Natural killer cell (primary cell): ENCODE results near the gene UST. TPM values are rescaled to one million over a fixed set of nuclear protein-coding genes. Genes with fewer than 3 reads are reported as not detected.

Experiments
- ATAC-seq, 3 donors: fragments of 150-1000 bp in 2 of 3; fragments of 200-7000 bp in 1 of 3; cut with Tn5 transposase; 1 replicate in 1 of 3; 2 replicates in 2 of 3; pipeline ENCODE4 v1.10.0; 2021; ENCODE audit warnings: mild to moderate bottlenecking in 2 of 3, moderate library complexity in 2 of 3
- DNase-seq, 2 donors: peaks; one replicate each; pipeline versions ENCODE4 v3.0.0 to v3.0.0-alpha.2; 2013 to 2021; ENCODE audit warnings: mixed read lengths in 1 of 2
- H3K27ac ChIP-seq: one replicate; pipeline ENCODE4 v1.5.1; 2013; ENCODE audit warnings: mild to moderate bottlenecking, low read length
- H3K27me3 ChIP-seq: one replicate; pipeline ENCODE4 v1.6.1; 2013; ENCODE audit warnings: low read length; ENCODE audit not compliant: control insufficient read depth, insufficient read depth
- H3K36me3 ChIP-seq: one replicate; pipeline ENCODE4 v1.6.1; 2013; ENCODE audit warnings: low read length; ENCODE audit not compliant: control insufficient read depth, insufficient read depth
- H3K4me1 ChIP-seq: one replicate; pipeline ENCODE4 v1.6.1; 2013; ENCODE audit warnings: low read length; ENCODE audit not compliant: control insufficient read depth, insufficient read depth
- H3K4me3 ChIP-seq: one replicate; pipeline ENCODE4 v1.5.1; 2013; ENCODE audit warnings: low read length
- H3K9me3 ChIP-seq: one replicate; pipeline ENCODE4 v1.6.1; 2013; ENCODE audit warnings: low read length; ENCODE audit not compliant: control insufficient read depth, insufficient read depth
- H3K27ac Mint-ChIP-seq, 2 donors: one replicate each; pipeline ENCODE4 v1.8.0; 2022; ENCODE audit warnings: mild to moderate bottlenecking in 2 of 2, mixed read lengths in 2 of 2, moderate library complexity in 1 of 2
- H3K27me3 Mint-ChIP-seq, 2 donors: one replicate each; pipeline ENCODE4 v1.8.0; 2022; ENCODE audit warnings: low read depth in 2 of 2, mixed read lengths in 2 of 2
- H3K36me3 Mint-ChIP-seq: one replicate; pipeline ENCODE4 v1.8.0; 2022; ENCODE audit warnings: mixed read lengths
- H3K4me1 Mint-ChIP-seq, 2 donors: one replicate each; pipeline ENCODE4 v1.8.0; 2022; ENCODE audit warnings: mixed read lengths in 2 of 2
- H3K4me3 Mint-ChIP-seq: one replicate; pipeline ENCODE4 v1.8.0; 2022; ENCODE audit warnings: mild to moderate bottlenecking, moderate library complexity, mixed read lengths
- H3K9me3 Mint-ChIP-seq, 2 donors: one replicate each; pipeline ENCODE4 v1.8.0; 2022; ENCODE audit warnings: mixed read lengths in 2 of 2
- WGBS: methylation state at CpG from one replicate; pipeline ENCODE4 v1.1.7; 2013; ENCODE audit warnings: missing lambda C conversion rate; ENCODE audit not compliant: insufficient coverage; 5-methylcytosine and 5-hydroxymethylcytosine counted together
- intact Hi-C: fragments of 100-400 bp; cut with micrococcal nuclease; formaldehyde crosslinking; loops from one replicate; pipeline ENCODE4 v1.14.2; 2022
- total RNA-seq, 4 donors: library from RNA; stranded (reverse); fragments of 120-200 nt in 1 of 4; gene quantifications; one replicate each; pipeline versions ENCODE4 v1.2.3 to v1.2.4, GENCODE V29; 2013 to 2022
- TF ChIP-seq, protein P1 (sequence below): fragments of 200-600 bp; IDR thresholded peaks from one replicate; pipeline ENCODE4 v1.8.0; 2022; ENCODE audit warnings: antibody characterized with exemption

The UST gene
- total RNA-seq, 3 donors from 2014 or later (not counting 1 experiment from before 2014, with no cell fraction given): 6.3 to 11.9 (median 10.6) TPM

DNA sequence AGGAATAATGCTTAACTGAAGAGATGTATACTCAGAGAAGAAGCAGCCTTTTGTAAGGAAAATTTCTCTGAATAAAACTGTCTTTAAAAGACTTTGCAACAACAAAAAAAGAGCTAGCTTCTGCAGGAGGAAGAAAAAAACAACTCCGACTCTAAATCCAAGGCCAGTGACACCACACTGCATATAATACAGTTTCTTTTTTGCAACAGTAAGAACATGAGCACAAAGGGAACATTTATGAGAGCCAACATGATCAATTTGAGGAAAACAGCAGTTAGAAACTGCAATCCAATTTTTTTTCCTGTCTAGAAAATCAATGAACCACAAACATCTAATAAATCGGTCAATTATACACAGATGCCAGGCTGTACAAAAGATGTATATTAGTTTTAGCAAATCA is 42.9 kb upstream of the UST start:
- Mint-ChIP-seq H3K27me3 (no peaks in the 10 kb centered on the region), H3K4me3 (no peak overlapping the region), H3K36me3 (no peaks in the 10 kb centered on the region), H3K4me1 (peaks cover 13 to 16% of the 10 kb centered on the region in 2 donors), H3K9me3 (peaks cover 0 to 5% of the 10 kb centered on the region in 2 donors), H3K27ac (peak overlapping the region in 1 of 2 donors; percentile 31)
- intact Hi-C loops: no loop called here
- Histone ChIP-seq H3K4me1 (peaks cover 6% of the 10 kb centered on the region), H3K9me3 (no peaks in the 10 kb centered on the region), H3K27ac (no peak overlapping the region), H3K4me3 (no peak overlapping the region), H3K36me3 (no peaks in the 10 kb centered on the region), H3K27me3 (no peaks in the 10 kb centered on the region)
- TF ChIP-seq, protein P1, sequence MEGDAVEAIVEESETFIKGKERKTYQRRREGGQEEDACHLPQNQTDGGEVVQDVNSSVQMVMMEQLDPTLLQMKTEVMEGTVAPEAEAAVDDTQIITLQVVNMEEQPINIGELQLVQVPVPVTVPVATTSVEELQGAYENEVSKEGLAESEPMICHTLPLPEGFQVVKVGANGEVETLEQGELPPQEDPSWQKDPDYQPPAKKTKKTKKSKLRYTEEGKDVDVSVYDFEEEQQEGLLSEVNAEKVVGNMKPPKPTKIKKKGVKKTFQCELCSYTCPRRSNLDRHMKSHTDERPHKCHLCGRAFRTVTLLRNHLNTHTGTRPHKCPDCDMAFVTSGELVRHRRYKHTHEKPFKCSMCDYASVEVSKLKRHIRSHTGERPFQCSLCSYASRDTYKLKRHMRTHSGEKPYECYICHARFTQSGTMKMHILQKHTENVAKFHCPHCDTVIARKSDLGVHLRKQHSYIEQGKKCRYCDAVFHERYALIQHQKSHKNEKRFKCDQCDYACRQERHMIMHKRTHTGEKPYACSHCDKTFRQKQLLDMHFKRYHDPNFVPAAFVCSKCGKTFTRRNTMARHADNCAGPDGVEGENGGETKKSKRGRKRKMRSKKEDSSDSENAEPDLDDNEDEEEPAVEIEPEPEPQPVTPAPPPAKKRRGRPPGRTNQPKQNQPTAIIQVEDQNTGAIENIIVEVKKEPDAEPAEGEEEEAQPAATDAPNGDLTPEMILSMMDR: no peak
- ATAC-seq (no peak), DNase-seq (no peak)
- 100% methylated on average over 1 of the region's 2 CpGs for WGBS

DNA sequence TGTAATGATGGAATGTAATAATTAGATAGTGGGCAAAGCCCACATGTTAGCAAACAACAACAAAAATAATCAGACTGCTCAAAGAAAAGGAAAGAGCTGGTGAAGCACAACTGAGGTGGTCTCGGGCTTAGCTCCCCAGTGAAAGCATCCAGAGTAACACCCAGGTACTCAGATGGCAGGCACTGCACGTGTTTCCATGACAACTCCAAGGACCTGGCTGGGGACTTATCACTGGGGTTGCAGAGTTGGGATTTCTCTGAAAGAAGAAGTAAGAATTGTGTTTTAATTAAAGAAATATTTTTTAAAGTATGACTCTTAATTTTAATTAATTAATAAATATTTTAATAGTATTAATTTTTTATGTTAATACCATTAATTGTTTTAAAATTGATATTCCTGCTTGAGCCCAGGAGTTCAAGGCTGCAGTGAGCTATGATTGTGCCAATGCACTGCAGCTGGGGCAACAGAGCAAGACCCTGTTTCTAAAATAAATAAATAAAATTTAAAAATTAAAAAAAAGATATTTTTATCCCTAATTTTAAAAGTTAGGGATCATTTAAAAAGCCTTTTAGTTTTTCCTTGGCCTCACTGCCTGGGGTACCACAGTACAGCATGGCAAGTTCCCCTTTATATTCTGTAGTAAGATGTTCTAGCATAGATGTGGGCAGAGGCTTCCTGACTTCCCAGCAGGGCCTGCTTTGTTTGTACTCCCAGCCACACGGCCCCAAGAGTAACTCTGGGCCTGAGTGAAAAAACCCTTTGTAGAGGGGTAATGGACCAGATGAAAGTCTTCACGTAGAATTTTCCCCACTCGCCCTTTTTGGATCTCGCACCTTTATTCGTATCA is 42.2 kb upstream of the UST start:
- no peak for DNase-seq
- no peaks in the 10 kb centered on the region for H3K27me3 Mint-ChIP-seq
- H3K4me1 ChIP-seq: peaks cover 6% of the 10 kb centered on the region
- 72% methylated on average over 7 of the region's 7 CpGs for WGBS
- no peaks in the 10 kb centered on the region for H3K36me3 Mint-ChIP-seq
- H3K27me3 ChIP-seq: no peaks in the 10 kb centered on the region
- H3K4me3 ChIP-seq: no peak overlapping the region
- TF ChIP-seq, protein P1: no peak
- H3K27ac Mint-ChIP-seq: no peak overlapping the region
- H3K9me3 Mint-ChIP-seq: peaks cover 0 to 5% of the 10 kb centered on the region in 2 donors
- no peaks in the 10 kb centered on the region for H3K9me3 ChIP-seq
- H3K4me3 Mint-ChIP-seq: no peak overlapping the region
- peaks cover 13 to 16% of the 10 kb centered on the region in 2 donors for H3K4me1 Mint-ChIP-seq
- H3K27ac ChIP-seq: no peak overlapping the region
- intact Hi-C loops: no loop called here
- ATAC-seq: no peak
- no peaks in the 10 kb centered on the region for H3K36me3 ChIP-seq

DNA sequence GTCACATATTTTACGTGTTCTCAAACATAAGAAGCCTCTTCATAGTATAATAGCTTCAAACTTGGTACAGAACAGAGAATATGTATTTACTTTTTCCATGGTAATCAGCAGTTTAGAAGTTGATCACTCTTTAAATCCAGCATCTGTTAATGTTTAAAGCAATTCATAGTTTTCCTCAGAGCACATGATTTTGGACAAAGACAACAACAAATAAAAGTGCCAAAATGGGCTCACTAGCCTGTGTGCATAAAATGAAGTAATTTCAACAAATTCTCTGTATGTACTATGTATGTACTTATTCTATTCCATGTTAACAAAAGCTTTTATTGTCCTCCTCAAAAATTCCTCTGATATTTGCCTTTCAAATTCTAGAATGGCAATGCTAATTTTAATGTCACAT is 38.1 kb upstream of the UST start:
- no peak overlapping the region for H3K4me3 Mint-ChIP-seq
- H3K27me3 Mint-ChIP-seq: peaks cover 0 to 5% of the 10 kb centered on the region in 2 donors
- Histone ChIP-seq H3K27ac (no peak overlapping the region), H3K36me3 (no peaks in the 10 kb centered on the region), H3K27me3 (no peaks in the 10 kb centered on the region), H3K9me3 (no peaks in the 10 kb centered on the region), H3K4me3 (no peak overlapping the region), H3K4me1 (no peaks in the 10 kb centered on the region)
- WGBS: no CpG with 5 or more reads among the region's 1 CpG
- intact Hi-C loops: no loop called here
- TF ChIP-seq, protein P1: no peak
- peaks cover 3 to 8% of the 10 kb centered on the region in 2 donors for H3K9me3 Mint-ChIP-seq
- DNase-seq: no peak
- no peak overlapping the region for H3K27ac Mint-ChIP-seq
- H3K36me3 Mint-ChIP-seq: peaks cover 10% of the 10 kb centered on the region
- H3K4me1 Mint-ChIP-seq: no peaks in the 10 kb centered on the region
- ATAC-seq: no peak
